22Rv1 (cell line): Measurements from ENCODE around the gene ATG101.

Experiments used
- CTCF ChIP-seq: fragments of 450-650 bp; IDR thresholded peaks from 2 replicates; pipeline ENCODE4 v1.5.1; 2017; ENCODE audit warnings: mild to moderate bottlenecking
- ZFX ChIP-seq: fragments of 450-650 bp; IDR thresholded peaks from 2 replicates; pipeline ENCODE4 v1.6.1; 2017; ENCODE audit warnings: antibody characterized with exemption, borderline replicate concordance

- TF ChIP-seq CTCF (peak; percentile 98), ZFX (no peak)
Measured at GRCh38 chr12:52069327-52070184, at the start of gene ATG101.
